ENCODE measurements around the gene RANBP1. TPM values are rescaled to one million over a fixed set of nuclear protein-coding genes. Genes with fewer than 3 reads are reported as not detected.
A peak's percentile ranks its signal among the peaks of the same experiment; 100 is the strongest.
"Not testable (repeated sequence)": the region's sequence is repeated elsewhere in the genome, so short reads cannot be mapped to it uniquely, and the experiment has no call there.

The RANBP1 gene
- total RNA-seq: 42.7 TPM
- long read RNA-seq, transcript RANBP1-201 (6 exons, 837 nt): major isoform, 9 of 17 reads
- long read RNA-seq, transcript RANBP1-202 (6 exons, 1,132 nt): minor isoform, 7 of 17 reads
- long read RNA-seq, partial matches to known transcripts: 1 of 17 reads
- long read RNA-seq, other reads (novel, unspliced or antisense): 0 of 17 reads

GRCh38 chr22:20115691-20116375 lies at the start of gene RANBP1:
RANBP1 (plus strand) TSS chr22:20116104; CDS start chr22:20116185, 81 bp downstream.
- intact Hi-C loops (cut with DNase I): loop anchor here (5.0 to 10.0 kb wide), 2 partner anchors 34 to 261 kb away; partner anchors contain the start of genes DGCR8, GNB1L and RTL10
- ATAC-seq (no peak), DNase-seq (ENCODE audit: missing footprints) (peak; percentile 67)

GRCh38 chr22:20066617-20067383 lies 49.1 kb upstream of the RANBP1 start:
- no peak for ATAC-seq
- DNase-seq (ENCODE audit: missing footprints): peak; percentile 27
- intact Hi-C loops (cut with DNase I): no loop called here

GRCh38 chr22:20067384-20067682 lies 48.6 kb upstream of the RANBP1 start:
- ATAC-seq; intact Hi-C loops (cut with DNase I): not testable (repeated sequence)
- peak; percentile 11 for DNase-seq (ENCODE audit: missing footprints)

DNA sequence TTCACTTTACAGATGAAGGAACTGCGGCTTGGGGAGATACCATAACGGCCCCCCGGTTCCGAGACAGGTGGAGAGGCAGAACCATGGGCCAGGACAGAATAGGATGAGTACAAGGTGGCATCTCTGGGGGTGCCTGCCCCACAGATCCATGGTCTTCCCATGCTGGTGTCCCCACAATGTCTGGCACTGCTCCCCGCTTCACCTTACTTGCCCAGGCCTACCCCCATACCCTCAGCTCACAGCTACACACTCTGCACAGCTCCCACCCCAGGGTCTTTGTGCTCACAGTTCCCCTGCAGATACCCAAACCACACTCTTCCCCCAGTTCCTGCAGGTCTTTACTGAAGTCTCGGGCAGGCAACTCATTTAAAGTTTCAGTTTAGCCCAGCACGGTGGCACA lies 47.3 kb upstream of the RANBP1 start:
- intact Hi-C loops (cut with DNase I): no loop called here
- ATAC-seq: no peak
- DNase-seq (ENCODE audit: missing footprints): peak; percentile 17

GRCh38 chr22:20069331-20070042 lies 46.4 kb upstream of the RANBP1 start:
- ATAC-seq: no peak
- intact Hi-C loops (cut with DNase I): loop anchor here (5.0 kb wide), 1 partner anchor 642 kb away; no protein-coding TSS in a partner anchor
- no peak for DNase-seq (ENCODE audit: missing footprints)

GRCh38 chr22:20071524-20071972 lies 44.4 kb upstream of the RANBP1 start:
- DNase-seq (ENCODE audit: missing footprints): no peak
- intact Hi-C loops (cut with DNase I): loop anchor here (5.0 kb wide), 1 partner anchor 644 kb away; no protein-coding TSS in a partner anchor
- ATAC-seq: no peak

DNA sequence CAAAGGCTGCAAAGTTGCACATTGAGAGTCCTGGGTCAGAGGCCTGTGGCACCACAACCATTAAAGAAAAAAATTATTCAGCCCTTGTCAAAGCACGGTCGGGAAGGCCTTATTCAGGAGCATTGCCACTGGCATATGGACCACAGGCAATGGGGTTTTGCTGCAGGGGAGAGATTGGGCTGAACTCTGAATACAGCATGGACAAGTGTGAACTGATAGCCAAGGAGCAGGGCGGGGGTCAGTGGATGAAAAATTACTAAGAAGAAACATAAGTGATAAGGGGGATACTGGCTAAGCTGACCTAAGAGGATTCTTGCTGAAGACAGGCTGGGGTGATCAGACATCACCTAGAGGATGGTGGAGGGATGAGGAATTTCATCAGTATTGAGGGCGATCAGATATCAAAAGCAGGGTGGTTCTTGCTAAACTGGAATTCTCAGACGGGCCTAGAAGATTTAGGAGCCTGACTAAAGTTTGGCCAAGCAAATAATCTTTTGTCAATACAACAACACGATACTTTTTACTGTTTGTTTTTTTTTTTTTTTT lies 39.2 kb upstream of the RANBP1 start:
- DNase-seq (ENCODE audit: missing footprints) (no peak), ATAC-seq (no peak)
- intact Hi-C loops (cut with DNase I): no loop called here

GRCh38 chr22:20079745-20080444 lies 36.0 kb upstream of the RANBP1 start, which contains the start of gene DGCR8:
DGCR8 (plus strand) TSS chr22:20080241; CDS start chr22:20085964, 5,723 bp downstream.
- DNase-seq (ENCODE audit: missing footprints) (peak; percentile 96), ATAC-seq (peak; percentile 98)
- intact Hi-C loops (cut with DNase I): loop anchor here (5.0 to 10.0 kb wide), 3 partner anchors 37 to 115 kb away; partner anchors contain the start of genes ARVCF, RANBP1 and TRMT2A

GRCh38 chr22:20080445-20080775 lies 35.5 kb upstream of the RANBP1 start:
- DNase-seq (ENCODE audit: missing footprints) (peak; percentile 88), ATAC-seq (peak; percentile 43)
- intact Hi-C loops (cut with DNase I): loop anchor here (5.0 to 10.0 kb wide), 3 partner anchors 37 to 116 kb away; partner anchors contain the start of genes ARVCF, RANBP1 and TRMT2A

- ATAC-seq (no peak), DNase-seq (ENCODE audit: missing footprints) (no peak)
- intact Hi-C loops (cut with DNase I): loop anchor here (5.0 to 10.0 kb wide), 3 partner anchors 36 to 116 kb away; partner anchors contain the start of genes ARVCF, RANBP1 and TRMT2A
These were observed 34.9 kb upstream of the RANBP1 start for GRCh38 chr22:20080776-20081654.

GRCh38 chr22:20083157-20083890 lies 32.6 kb upstream of the RANBP1 start:
- intact Hi-C loops (cut with DNase I): loop anchor here (5.0 to 10.0 kb wide), 3 partner anchors 34 to 119 kb away; partner anchors contain the start of genes ARVCF, RANBP1 and TRMT2A
- DNase-seq (ENCODE audit: missing footprints) (no peak), ATAC-seq (no peak)

DNA sequence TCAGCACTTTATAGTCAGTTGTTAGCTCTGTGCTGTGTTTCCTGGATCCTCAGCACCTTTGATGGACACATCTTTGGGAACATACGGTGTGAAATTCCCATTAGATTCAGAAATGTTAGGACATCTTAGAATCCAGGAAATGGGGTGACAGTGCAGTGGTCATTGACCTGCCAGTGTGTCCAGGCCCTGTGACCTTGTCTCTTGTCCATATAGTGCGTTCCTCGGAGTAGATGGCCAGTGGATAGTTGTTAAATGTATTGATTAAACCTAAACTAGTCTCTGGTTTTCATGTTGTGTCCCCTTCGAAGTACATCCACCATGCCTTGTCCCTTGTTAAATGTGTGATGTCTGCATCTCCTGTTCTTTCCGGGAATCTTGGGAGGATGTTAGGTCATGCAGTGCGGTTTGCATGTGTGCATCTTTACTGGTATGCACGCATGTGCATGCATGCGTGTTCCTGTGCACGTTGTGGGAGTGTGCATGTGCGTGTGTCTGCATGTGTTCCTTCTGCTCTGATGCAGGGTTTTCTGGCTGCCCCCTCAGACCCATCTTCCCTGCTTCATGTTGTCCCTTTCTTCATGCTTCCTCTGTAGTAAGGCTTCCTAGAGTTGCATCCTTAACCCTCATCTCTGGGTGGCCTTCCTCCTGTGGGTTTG lies 31.9 kb upstream of the RANBP1 start:
- DNase-seq (ENCODE audit: missing footprints): no peak
- intact Hi-C loops (cut with DNase I): loop anchor here (5.0 to 10.0 kb wide), 3 partner anchors 33 to 119 kb away; partner anchors contain the start of genes ARVCF, RANBP1 and TRMT2A
- ATAC-seq: no peak

DNA sequence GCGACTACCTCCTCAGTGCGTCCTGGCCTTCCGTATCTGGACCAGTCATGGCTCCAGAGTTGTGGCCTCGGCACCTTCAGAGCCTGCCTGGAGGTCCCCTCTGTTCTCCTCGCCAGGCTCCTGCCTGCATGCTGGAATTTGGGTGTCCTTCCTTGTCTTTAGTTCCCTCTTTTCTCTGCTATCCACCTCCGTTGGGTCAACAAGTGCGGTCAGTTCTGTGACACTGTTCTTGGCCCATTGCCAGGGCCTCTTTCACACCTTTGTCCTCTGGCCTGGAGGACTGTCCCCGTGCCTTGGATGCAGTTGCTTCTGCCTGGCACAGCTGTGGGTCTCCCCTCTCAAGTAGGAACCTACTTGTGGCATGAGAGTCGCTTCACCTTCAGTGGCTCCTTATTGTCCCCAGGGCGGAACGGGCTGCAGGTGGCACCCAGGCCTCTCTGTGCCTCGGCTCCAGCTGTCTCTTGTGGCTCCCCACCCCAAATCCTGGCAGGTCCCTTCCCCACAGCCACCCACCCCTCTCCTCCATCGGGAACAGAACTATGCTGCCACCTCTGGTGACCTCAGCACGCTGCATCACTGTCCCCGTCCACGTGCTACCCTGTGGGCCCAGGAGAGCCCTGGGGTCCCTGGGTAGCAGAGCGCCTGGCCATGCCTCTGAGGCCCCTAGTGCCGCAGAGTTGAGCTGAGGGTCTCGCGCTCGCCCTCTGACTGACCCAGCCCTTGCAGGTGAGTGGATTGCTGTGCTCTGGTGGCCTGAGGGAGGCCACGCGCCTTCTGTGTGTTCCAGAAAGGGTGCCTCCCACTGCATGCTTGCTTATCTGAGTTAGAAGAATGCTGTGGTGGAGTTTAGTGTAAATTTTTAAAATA lies 31.1 kb upstream of the RANBP1 start:
- ATAC-seq (no peak), DNase-seq (ENCODE audit: missing footprints) (no peak)
- intact Hi-C loops (cut with DNase I): loop anchor here (5.0 to 10.0 kb wide), 3 partner anchors 33 to 120 kb away; partner anchors contain the start of genes ARVCF, RANBP1 and TRMT2A

GRCh38 chr22:20085651-20086050 lies 30.3 kb upstream of the RANBP1 start:
- ATAC-seq: no peak
- intact Hi-C loops (cut with DNase I): loop anchor here (10.0 kb wide), 1 partner anchor 121 kb away; no protein-coding TSS in a partner anchor

More at GRCh38 chr22:20085651-20086050, 30.3 kb upstream of the RANBP1 start:
- DNase-seq (ENCODE audit: missing footprints): no peak
